A204.1 (cell line): ENCODE data around the gene SLC25A45.

Experiments used
- FAIRE-seq: peaks from 2 replicates; lab custom pipeline; 2012; peaks lifted over from hg19 to GRCh38; lab: Jason Lieb, UNC

The SLC25A45 gene, protein sequence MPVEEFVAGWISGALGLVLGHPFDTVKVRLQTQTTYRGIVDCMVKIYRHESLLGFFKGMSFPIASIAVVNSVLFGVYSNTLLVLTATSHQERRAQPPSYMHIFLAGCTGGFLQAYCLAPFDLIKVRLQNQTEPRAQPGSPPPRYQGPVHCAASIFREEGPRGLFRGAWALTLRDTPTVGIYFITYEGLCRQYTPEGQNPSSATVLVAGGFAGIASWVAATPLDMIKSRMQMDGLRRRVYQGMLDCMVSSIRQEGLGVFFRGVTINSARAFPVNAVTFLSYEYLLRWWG

DNA sequence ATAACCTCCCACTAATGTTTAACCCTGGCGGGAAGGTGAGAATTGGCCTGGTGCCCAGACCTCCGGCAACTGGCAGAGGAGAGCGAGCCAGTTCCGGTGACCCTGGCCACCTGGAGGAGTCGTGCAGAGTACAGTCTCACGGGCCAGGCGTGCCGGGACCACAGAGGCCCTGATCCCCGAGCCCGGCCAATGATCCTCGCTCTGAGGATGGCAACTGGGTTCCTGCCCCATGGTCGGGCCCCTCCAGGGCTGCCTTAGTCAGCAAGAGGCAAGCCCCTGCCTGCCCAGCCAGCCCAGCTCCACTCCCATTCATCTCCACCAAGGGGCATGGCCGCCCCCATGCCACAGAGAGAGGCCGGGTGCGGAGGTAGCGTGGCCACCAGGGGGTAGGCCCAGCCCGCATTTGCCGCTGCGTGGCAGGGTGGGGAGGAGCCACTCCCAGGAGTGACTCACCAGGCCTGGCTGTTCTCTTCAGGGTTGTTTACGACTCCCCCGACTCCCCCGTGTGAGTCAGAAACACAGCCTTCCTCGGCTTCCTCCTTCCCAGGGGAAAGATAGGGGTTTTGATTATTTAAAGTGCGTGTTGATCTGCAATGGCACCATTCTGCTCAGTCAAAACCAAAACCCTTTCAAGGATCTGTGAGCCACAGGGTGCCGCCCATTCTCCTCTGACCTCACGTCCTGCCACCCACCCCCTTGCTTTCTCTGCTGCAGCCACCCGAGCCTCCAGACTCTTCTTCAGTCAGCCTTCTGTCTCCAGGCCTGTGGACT is at the start of gene SLC25A45:
Gene SLC25A45, minus strand, starts transcription at position 614 of the 771 bp plus-strand sequence. CDS start 695 bp downstream, outside the sequence.
- no peak for FAIRE-seq

DNA sequence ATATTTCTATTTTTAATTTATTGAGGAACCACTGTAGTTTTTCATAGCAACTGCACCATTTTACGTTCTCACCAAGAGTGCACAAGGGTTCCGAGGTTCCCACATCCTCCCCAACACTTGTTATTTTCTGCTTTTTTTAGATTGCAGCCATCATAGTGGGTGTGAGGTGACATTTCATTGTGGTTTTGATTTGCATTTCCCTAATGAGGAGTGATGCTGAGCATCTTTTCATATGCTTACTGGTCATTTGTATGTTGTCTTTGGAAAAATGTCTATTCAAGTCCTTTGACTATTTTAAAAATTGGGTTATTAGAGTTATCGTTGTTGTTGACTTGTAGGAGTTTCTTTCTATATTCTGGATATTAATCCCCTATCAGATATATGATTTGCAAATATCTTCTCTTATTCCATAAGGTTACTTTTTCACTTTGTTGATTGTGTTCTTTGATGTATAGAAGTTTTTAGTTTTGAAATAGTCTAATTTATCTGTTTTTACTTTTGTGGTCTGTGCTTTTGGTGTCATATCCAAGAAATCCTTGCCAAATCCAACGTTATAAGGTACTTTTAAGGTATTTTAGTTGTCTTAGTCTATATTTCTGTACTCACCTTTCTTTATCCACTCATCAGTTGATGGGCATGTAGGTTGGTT is 49.1 kb upstream of the SLC25A45 start:
- no peak for FAIRE-seq

DNA sequence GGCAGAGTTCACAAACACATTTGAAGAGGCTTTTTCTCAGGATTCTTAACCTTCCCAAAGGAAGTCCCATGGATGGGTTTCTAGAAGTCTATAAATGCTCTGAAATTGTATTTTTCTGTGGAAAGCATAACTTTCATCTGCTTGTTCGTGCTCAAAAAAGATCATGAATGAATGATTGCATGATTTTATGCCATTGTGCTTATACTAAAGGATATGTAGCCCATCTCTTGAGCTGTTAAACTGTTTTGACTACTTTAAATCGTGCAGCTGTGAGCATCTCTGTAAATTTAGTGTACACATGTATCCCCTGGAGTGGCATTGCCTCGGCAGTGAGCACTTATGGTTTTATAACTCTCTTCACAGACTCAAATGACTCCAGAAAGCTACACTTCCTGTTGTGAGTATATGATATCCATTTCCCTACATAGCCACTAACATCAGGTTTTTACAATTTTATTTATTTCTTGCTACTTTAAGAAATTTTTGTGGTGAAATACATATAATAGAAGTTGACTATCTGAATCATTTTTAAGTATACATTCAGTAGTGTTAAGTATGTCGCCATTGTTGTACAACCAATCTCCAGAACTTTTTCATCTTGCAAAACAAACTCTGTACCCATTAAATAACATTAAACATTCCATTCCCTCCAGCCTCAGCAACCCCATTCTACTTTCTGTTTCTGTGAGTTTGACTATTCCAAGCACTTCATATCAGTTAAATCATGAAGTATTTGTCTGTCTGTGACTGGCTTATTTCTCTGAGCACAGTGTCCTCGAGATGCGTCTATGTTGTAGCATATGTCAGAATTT is 48.2 kb upstream of the SLC25A45 start:
- no peak for FAIRE-seq

DNA sequence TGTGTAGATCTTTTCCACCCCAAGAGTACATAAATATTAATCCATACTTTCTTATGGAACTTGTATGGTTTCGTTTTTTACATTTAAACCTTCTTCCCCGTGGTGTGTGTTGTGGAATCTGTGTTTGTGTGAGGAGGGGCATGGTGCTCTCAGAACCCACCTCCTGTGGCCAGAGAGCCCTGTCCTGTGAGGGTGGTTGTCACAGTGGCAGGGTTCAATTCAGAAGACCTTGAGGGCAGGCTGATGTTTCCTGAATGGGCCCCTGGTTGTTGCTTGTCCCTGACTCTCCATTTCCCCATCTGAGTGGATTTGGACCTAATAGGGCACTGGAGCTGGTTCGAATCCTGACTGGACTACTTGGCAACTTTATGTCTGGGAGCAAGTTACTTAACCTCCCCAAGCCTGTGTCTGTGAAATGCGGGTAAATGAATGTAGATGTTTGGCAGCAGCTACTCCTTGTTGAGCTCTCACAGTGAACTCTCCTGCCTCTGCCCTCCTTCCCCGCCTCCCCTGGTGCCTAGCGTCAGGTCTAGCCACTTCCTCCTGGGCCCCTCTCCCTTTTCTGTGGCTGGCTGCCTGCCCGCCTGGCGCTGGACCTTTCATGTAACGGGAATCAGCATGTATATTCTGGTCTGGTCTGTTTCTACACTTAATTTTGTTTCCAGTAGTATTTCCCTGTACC is 47.4 kb upstream of the SLC25A45 start:
- no peak for FAIRE-seq

DNA sequence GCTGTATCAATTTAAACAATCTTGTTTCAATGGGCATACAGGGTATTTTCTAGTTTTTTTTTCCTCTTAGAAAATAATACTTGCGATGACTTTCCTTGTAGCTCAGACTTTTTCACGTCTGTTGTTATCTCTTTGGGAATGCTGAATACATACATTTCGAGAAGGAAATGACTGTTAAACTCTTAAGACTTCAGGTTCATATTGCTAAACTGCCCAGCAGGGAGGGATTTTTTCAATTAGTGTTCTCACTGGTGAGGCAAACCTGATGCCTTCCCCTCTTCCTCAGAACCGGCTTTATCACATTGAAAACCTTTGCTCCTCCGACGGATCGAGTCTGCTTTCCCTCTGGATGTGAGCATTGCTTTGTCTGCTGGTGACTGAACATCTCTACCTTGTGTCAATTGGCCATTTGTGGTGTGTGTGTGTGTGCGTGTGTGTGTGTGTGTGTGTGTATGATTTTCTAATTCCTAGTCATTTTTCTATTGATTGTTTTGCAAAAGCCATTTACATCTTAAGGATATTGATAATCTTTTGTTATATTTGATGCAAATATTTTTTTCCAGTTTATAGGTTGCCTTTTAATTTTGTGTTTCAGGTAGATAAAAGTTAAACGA is 46.7 kb upstream of the SLC25A45 start:
- no peak for FAIRE-seq

DNA sequence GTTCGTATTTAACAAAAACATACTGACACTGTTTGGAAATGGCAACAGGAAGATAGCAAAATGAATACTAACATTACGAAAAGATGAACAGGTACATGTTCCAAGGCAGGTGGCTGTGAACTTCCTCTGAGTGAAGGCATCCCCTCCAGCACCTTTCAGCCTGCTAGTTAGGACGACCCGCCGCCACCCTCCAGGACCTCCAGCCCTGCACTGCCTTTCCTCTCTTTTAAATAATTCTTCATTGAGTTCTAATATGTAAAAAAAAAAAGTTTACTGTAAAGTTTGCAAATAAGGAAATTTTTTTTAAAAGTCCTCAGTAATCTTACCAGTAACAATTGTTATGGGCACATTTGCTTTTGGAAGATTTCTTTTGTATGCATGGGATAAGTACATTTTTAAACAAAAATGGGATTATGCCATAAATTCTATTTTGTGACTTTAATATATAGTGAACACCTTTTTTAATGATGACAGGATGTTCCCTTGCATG is 46.2 kb upstream of the SLC25A45 start:
- no peak for FAIRE-seq

DNA sequence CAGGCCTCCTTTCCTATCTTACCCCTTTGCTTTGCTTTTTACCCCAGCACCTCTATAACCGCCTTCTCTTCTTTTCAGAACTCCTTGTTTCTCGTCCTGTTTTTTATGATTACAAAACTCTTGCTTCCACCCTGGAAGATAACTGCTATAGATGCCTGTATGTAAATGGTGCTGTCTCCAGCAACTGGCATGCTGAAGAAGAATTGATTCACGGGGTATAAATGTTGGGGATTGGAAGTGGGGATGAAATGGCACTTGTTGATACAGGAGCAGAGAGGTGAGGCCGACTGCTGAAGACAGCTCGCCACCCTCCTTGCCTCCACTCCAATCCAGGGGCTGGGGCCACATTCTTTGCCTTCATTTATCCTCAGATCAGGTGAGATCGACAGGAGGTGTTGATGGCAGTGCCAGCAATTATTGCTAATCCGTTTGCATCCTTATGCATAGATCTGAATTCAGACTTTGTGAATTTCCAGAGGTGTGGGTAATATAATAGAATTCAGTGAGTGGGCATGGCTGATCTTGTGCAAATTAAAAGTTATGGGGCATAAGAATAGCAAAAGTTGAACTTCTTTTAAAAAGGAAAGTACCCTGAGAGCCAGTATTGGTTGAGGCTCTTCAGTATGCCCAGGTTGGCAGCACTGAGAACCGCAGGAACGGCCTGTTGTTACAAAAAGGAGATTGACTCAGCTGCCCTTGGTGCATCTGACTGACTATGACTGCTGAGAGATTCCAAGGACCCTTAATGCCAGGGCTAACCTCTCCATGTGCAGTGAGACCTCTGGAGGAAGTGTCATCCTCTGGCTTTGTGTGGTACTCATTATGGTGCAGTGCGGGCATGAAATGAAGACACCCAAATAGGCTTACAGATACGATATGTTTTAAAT is 45.5 kb upstream of the SLC25A45 start:
- no peak for FAIRE-seq

DNA sequence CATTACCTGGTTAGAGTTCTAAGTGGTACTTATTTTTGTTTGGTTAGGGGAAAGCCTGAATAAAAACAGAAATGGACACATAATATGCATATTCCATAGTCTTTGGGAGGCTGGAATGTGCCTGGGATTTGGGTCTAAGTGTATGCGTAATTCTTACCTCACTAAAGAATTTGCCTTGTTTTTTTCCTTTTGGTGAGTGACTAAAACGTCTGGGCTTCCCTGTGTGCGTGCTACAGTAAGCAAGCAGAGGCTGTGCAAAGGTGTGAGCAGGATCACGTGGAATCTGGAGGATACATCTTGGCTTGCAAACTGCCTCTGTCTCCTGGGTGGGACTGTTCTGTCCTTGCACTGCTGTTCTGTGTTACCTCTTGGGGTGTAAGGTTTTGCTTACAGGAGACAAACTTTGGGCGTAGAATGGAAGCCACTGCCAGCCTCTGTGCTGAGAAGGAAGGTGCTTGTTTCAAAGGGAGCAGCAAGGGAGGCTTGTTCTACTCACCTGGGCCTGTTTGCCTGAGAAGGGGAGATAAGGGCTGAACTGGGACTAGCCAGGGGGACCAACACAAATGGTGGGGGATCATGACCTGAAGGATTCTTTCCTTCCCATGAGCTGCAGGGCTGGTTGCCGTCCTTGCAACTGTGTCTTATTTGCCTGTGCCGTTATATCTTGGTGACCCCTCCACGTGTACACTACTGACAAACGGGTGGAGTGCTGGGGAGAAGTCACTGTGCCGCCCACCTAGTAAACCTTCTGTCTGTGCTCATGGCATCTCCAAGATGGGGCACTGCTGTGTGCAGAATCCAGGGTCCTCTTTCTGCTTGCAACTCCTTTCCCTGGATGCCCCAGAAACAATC is 44.6 kb upstream of the SLC25A45 start:
- FAIRE-seq: no peak

DNA sequence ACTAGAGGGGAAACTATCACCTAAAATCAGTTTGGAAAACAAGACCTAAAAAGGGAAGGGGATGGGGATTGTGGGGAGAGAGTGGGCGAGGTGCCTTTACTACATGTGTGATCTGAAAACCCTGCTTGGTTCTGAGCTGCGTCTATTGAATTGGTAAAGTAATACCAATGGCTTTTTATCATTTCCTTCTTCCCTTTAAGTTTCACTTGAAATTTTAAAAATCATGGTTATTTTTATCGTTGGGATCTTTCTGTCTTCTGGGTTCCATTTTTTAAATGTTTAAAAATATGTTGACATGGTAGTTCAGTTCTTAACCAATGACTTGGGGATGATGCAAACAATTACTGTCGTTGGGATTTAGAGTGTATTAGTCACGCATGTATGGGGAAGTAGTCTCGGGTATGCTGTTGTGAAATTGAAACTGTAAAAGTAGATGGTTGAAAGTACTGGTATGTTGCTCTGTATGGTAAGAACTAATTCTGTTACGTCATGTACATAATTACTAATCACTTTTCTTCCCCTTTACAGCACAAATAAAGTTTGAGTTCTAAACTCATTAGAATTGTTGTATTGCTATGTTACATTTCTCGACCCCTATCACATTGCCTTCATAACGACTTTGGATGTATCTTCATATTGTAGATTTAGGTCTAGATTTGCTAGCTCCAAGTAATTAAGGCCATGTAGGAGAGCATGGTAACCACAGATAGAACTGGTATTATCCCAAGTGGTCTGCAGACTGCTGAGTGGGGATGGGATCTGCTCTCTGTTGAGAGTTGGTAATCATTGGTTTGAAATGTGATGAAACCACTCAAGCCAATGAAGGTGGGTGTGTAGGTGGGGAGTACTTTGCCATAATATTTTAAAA is 43.8 kb upstream of the SLC25A45 start:
- FAIRE-seq: no peak

DNA sequence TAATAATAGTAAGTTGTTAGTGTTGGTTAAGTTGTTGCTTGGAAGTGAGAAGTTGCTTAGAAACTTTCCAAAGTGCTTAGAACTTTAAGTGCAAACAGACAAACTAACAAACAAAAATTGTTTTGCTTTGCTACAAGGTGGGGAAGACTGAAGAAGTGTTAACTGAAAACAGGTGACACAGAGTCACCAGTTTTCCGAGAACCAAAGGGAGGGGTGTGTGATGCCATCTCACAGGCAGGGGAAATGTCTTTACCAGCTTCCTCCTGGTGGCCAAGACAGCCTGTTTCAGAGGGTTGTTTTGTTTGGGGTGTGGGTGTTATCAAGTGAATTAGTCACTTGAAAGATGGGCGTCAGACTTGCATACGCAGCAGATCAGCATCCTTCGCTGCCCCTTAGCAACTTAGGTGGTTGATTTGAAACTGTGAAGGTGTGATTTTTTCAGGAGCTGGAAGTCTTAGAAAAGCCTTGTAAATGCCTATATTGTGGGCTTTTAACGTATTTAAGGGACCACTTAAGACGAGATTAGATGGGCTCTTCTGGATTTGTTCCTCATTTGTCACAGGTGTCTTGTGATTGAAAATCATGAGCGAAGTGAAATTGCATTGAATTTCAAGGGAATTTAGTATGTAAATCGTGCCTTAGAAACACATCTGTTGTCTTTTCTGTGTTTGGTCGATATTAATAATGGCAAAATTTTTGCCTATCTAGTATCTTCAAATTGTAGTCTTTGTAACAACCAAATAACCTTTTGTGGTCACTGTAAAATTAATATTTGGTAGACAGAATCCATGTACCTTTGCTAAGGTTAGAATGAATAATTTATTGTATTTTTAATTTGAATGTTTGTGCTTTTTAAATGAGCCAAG is 42.9 kb upstream of the SLC25A45 start:
- FAIRE-seq: no peak

DNA sequence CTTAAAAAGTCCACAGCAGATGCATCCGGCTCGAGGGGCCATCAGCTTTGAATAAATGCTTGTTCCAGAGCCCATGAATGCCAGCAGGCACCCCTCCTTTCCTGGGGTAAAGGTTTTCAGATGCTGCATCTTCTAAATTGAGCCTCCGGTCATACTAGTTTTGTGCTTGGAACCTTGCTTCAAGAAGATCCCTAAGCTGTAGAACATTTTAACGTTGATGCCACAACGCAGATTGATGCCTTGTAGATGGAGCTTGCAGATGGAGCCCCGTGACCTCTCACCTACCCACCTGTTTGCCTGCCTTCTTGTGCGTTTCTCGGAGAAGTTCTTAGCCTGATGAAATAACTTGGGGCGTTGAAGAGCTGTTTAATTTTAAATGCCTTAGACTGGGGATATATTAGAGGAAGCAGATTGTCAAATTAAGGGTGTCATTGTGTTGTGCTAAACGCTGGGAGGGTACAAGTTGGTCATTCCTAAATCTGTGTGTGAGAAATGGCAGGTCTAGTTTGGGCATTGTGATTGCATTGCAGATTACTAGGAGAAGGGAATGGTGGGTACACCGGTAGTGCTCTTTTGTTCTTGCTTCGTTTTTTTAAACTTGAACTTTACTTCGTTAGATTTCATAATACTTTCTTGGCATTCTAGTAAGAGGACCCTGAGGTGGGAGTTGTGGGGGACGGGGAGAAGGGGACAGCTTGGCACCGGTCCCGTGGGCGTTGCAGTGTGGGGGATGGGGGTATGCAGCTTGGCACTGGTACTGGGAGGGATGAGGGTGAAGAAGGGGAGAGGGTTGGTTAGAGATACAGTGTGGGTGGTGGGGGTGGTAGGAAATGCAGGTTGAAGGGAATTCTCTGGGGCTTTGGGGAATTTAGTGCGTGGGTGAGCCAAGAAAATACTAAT is 42.0 kb upstream of the SLC25A45 start:
- FAIRE-seq: no peak

DNA sequence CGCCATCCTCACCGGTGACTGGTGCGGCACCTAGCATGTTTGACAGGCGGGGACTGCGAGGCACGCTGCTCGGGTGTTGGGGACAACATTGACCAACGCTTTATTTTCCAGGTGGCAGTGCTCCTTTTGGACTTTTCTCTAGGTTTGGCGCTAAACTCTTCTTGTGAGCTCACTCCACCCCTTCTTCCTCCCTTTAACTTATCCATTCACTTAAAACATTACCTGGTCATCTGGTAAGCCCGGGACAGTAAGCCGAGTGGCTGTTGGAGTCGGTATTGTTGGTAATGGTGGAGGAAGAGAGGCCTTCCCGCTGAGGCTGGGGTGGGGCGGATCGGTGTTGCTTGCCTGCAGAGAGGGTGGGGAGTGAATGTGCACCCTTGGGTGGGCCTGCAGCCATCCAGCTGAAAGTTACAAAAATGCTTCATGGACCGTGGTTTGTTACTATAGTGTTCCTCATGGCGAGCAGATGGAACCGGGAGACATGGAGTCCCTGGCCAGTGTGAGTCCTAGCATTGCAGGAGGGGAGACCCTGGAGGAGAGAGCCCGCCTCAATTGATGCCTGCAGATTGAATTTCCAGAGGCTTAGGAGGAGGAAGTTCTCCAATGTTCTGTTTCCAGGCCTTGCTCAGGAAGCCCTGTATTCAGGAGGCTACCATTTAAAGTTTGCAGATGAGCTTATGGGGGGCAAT is 41.2 kb upstream of the SLC25A45 start:
- no peak for FAIRE-seq

DNA sequence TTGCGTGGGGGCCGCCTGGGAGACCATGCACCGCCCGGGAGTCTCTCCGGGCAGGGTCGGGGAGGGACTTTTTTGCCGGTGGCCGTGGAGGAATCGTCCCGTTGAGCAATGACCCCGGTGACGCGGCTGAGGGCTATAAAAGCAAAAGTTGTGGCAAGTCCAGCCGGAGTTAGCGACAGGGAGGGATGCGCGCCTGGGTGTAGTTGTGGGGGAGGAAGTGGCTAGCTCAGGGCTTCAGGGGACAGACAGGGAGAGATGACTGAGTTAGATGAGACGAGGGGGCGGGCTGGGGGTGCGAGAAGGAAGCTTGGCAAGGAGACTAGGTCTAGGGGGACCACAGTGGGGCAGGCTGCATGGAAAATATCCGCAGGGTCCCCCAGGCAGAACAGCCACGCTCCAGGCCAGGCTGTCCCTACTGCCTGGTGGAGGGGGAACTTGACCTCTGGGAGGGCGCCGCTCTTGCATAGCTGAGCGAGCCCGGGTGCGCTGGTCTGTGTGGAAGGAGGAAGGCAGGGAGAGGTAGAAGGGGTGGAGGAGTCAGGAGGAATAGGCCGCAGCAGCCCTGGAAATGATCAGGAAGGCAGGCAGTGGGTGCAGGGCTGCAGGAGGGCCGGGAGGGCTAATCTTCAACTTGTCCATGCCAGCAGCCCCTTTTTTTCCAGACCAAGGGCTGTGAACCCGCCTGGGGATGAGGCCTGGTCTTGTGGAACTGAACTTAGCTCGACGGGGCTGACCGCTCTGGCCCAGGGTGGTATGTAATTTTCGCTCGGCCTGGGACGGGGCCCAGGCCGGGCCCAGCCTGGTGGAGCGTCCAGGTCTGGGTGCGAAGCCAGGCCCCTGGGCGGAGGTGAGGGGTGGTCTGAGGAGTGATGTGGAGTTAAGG is 40.4 kb upstream of the SLC25A45 start, which contains the start of gene NEAT1:
Gene NEAT1, plus strand, starts transcription at position 166 of the 883 bp plus-strand sequence.
- no peak for FAIRE-seq
